NCI-H146 treated with DMSO at 0.1 percent for 48 hours (cell line): ENCODE measurements around the gene GINS2.

ENCODE experiments used
- DNase-seq: peaks from one replicate; lab custom pipeline; 2025; ENCODE audit not compliant: unreplicated experiment; lab: John Stamatoyannopoulos, UW

GINS2 gene

DNA sequence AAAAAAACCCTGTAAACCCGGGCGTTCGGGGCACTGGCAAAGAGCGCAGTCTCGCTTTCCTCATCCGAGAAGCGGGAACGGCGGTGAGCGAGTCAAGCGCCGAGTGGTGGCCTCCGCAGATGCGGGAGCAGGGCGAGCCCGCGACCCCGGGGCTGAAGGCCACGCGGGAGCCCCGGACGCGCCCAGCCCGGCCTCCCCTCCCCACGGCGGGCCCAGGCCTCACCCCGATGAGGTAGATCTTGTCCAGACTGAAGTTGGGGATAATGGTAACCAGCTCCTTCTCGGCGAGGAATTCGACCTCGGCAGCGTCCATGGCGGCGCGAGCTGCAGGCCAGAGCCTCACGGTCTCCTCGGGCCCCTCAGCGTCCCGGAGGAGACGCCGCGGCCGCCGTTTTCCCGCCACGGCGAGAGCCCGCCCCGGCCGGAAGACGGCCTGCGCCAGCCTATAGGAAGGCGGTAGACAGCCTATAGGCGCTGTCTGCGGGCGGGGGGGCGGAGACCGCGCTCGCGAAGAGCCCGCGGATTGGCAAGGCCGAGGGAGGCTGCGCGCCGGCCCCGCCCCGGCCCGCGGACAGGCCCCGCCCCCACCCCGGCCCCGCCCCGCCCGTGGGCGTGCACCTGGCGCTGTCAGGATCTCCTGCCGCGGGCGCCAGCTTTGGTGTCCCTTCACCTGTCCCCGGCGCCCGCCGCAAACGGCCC lies at the start of gene GINS2:
Gene GINS2 (minus strand): TSS at position 369 of the 699 bp plus-strand sequence. CDS start 56 bp downstream, at position 313.
- DNase-seq: peak; percentile 69

DNA sequence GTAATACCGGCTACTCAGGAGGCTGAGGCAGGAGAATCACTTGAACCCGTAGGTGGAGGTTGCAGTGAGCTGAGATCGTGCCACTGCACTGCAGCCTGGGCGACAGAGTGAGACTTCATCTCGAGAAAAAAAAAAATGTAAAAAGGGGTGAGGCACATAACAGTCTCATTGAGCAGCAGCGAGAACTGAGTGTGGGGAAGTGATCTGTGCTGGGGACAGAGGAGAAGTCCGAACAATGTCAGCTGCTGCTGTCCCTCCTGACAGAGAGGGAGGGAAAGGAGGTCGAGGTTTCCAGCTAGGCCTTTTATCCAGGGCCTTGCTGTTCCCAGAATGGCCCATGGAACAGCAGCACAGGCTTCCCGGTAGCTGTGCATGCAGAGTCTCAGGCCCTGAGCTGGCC lies 48.2 kb upstream of the GINS2 start:
- no peak for DNase-seq

DNA sequence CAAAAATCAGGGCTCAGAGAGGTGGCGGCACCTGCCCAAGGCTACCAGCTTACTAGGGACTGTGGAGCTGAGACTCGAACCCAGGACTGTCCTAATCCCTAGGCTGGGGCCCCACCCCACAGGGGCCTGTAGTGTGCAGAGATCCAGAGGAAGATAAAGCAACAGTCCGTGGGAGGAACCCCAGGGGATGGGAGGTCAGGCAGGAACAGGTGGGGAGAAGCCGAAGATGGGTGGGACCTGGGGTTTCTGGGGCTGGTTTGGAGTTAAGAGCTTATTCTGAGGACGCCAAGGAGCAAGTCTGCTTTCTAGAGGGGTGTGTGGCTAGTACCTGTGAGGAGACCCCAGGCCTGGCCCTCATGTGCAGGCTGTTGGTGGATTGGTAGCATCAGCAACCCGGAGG lies 47.2 kb upstream of the GINS2 start:
- no peak for DNase-seq

DNA sequence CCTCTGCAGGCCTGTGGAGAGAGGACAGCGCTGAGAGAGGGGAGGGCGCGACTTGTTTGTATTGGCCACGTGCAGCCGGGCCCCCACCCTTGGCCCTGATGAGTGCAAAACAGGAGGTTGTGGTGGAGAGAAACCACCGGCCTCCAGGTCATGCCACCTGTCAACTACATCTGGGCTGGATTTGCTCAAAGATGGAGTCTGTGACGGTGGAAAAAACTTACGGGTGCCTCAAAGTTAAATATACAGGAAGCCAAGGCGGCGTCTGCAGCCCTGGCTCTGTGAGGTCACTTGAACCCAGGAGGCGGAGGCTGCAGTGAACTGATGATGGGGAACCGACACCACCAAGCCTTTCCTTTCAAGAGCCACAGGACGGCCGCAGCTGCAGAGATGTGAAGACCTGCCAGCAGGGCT lies 46.5 kb upstream of the GINS2 start:
- DNase-seq: no peak

DNA sequence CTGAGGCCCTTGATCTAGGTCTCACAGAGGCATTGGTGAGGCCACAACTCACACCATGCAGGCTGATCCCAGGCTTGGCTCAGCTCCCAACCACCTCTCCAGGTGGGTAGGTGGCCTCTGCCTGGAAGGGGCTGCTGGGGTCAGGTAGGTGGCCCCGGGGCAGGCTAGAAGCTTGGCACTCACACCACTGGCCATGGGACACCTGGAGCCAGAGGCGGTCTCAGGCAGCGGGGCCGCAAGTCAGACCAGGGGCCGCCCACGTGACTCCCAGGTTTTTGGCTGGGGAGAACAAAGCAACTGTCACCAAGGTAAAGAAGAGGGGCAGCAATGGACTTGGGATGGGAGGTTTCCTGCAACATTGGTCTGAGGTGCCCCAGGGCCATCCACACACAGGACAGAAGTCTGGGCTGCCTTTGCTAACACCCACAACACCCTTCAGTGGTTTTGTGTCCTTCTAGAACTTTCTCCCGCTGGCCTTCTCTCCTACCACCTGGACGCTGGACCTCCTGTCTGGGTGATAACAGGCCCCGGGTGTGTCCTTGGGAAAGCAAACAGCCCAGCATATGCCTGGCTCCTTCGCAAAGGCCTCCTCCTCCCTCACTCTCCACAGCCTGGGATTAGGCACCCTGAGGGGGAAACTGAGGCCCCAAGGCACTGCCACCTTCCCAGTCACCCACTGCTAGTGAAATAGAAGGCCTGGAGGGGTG lies 45.7 kb upstream of the GINS2 start:
- no peak for DNase-seq

DNA sequence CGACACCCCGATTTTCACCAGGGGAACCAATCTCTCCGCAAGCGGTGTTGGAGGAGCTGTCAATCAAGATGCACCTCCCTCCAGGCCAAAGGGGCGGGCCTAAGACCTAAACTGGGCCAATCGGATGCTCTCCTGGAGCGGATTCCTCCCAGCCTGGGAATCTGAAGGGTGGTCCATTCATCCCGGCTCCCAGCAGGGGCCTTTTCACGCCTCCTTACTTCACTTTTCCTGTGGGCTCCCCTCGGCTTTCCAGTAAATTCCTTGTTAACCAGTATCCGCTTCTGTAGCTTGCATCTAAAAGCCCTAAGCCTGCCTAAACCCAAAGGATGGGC lies 45.1 kb upstream of the GINS2 start:
- DNase-seq: no peak

DNA sequence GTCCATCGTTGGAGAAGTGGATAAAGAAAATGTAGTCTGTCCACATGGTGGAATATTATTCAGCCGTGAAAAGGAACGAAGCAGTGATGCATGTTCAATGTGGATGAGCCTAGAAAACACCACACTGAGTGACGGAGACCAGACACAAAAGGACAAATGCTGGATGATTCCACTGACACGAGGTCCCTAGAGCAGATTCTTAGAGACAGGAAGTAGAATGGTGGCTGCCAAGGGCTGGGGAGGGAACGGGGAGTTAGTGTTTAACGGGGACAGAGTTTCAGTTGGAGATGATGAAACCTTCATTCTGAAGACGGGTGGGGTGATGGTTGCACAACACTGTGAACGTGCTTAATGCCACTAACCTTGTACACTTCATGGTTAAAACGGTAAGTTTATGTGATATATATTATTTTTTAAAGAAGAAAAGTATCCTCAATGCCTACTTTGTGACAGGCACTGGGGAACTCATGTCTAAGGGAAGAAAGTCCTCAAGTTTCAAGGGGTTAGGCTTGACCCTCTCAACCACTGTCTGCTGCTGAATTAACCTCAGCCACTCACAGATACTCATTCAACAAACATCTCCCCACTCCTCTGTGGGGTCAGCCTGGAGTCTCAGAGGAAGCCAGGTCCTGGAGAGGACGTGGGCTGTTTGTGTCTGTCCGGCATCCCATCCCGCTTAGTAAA lies 44.5 kb upstream of the GINS2 start:
- DNase-seq: no peak

DNA sequence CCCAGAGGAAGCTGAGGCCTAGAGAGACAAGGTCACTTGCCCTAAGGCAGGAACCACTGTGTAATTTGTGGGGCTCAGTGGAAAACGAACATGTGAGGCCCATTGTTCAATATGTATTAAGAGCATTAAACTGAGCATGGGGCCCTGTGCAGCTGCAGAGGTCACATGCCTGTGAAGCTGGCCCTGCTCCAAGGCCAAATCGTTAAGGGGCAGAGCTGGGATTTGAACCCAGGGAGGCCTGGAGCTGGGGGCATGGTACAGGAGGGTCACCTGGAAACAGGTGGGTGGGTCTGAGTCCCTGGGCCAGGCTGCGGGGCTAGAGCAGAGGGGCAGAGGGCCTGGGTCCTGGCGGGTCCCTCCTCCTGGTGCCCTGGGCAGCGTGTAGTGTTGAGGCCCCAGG lies 42.4 kb upstream of the GINS2 start:
- DNase-seq: no peak

DNA sequence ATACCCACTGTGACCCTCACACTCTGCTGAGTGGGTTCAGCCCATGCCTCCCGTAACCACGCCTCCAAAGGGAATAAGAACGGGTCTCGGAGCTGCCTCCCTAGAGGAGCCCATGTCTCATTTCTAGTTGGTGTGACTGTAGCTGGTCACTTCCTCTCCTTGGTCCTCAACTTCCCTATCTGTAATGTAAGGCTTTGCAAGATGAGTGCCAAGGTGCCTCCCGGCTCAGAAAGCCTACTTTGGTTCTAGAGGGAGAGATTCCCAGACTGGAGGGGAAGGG lies 41.4 kb upstream of the GINS2 start:
- no peak for DNase-seq

DNA sequence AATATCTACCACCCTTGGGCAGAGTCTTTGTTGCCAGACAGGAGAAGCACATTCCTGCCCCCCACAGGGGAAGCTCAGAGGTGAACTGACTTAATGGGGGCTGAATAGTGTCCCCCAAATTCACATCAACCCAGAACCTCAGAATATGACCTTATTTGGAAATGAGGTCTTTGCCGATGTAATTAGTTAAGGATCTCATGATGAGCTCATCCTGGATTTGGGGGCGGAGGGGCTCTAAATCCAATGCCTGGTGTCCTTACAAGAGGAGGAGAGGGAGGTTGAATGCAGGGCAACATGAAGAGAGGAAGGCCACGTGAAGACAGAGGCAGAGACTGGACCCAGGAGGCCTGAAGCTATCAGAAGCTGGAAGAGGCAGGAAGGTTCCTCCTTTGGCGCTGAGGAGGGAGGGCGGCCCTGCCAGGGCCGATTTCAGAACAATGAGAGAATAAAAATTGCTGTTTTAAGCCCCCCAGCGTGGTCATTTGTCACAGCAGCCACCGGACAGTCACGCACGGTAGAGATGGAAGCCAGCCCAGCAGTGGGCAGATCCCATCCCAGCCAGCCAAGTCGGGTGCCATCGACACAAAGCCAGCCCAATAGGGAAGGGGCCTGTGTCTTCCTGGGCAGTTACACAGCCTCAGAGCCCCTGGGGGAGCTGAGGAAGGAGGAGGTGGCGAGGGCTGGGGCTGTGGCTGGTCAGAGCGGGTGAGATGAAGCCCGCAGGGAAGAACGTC lies 40.9 kb upstream of the GINS2 start:
- DNase-seq: no peak

DNA sequence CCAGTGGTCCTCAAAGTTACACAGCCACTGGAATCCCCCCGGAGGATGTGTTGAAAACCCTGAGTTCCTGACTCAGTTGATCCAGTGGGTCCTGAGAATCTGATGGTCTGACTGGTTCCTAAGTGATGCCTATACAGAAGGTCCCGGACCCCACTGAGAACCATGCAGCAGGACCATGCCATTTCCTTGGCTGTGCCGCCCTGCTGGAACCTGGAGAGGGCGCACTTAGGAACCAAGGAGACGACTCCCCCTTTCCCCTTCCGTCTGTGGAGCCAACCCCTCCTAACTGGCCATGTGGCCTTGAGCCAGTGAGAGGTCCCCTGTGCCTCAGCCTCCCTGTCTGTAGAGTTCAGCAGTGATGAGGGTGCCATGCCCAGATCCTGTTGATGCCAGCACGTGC lies 40.1 kb upstream of the GINS2 start:
- DNase-seq: no peak

DNA sequence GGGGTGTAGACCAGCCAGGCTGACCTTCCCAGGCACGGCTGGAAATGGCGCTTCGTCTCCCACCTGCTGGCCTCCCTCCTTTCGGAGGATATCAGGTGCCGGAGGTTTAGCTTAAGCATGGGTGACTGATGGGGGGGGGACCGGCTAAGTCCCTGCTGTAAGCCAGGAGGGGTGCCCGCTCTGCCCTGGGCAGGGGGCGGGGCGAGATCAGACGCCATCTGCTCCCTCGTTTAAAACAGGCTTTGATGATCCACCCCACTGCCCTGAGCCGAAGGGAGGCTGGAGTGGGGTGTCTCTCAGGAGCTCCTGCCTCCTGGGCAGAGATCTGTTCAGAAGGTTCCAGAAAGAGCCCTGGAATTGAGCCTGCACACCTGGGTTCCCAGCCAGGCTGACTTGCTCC lies 36.2 kb upstream of the GINS2 start:
- DNase-seq: no peak

DNA sequence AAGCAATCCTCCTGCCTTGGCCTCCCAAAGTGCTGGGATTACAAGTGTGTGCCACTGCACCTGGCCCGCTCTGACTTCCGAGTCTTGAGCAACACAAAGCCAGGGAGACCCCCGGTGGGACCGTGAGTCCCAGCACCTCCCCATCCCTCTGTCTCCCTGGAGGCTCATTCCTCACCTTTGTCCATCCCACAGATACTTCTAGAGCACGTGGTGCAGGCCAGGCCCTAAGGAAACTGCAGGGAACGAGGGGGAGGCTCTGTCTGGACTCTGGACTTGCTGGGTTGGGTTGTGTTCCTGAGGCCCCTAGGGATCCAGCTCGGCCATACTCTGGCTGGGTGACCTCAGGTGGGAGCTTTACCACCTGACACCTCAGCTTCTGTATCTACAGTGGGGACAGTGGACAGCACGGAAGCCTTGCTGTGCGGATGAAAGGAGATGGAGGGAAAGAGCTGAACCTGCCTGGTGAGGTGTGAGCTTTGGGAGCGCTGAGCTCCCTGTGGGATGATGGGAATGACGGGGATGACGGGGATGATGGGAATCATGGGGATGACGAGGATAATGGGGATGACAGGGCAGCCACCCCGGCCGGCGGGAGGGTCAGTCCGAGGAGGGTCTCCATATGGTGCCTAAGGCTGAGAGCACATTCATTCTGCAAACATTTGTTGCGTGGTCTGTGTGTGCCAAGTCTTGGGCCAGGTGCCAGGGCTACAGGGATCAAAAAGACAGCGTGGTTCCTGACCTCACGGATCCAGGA lies 35.5 kb upstream of the GINS2 start:
- DNase-seq: no peak

DNA sequence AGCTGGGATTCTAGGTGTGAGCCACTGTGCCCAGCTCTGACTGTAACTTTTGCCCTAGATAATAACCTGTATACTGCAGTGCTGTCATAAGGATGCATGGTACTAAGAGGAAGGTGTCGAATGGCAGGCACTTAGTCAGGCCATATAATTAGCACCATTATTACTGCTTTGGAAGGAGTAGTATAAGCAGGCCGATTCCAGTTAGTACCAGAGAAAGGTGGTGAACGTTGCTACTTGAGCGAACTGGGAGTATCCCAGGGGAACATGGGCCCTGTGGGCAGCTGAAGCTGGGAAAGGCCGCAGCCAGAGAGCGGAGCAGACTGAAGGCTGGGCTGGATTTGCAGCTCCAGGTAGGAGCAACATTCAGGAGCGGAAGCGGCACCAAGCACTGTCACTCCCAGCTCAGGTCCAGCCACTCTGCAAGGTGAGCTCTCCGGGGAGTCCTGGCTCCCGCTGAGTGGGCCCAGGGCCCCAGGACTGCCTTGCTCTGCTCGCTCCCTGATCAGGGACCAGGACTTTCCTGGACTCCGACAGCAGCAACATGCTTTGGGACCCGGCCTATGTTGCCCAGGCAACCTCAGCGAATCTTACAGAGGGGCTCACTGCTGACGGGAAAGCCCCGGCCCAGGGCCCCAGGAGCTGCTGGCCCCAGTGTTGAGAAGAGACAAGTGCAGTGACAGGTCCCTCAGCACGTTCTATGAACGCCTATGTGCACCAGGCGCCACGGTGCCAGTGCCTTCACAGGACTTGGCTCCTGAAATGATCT lies 33.6 kb upstream of the GINS2 start:
- no peak for DNase-seq

DNA sequence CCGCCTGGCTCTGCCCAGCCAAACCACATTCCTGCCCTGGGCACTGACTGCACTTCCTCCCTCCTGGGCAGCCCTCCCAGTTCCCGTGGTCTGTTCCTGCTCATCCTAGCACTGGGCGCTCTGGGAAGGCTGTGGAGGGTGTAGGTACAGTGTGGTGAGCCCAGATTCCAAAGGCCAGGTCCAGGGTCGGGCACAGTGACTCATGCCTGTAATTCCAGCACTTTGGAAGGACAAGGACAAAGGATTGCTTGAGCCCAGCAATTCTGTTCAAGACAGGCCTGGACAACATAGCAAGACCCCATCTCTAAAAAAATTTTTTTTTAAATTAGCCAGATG lies 31.5 kb upstream of the GINS2 start:
- no peak for DNase-seq

DNA sequence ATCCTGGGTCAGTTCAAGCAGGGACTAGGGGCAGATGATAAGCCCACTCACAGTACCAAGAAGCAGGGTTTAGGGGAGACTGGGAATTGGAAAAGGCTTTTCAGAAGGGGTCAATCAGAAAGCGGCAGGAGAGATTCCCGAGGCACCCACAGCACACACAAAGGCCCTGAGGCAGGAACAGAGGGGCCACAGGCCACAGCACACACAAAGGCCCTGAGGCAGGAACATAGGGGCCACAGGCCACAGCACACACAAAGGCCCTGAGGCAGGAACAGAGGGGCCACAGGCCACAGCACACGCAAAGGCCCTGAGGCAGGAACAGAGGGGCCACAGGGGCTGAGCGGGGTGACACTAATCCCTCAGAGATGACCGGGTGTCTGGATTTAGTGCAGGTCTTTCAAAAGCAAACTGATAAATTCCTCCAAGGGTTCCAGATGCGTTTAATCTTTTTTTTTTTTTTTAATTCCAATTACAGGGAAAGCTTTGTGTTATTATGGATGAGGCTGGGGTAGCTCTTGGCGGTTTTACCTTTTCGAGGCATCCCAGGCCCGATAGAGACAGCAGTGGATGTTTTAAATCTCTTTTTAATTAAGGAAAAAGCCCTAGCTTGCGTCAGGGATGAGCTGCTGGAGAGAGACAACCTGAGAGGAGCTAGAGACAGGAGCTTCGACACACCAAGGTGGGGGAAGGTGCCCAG lies 31.0 kb upstream of the GINS2 start:
- no peak for DNase-seq

DNA sequence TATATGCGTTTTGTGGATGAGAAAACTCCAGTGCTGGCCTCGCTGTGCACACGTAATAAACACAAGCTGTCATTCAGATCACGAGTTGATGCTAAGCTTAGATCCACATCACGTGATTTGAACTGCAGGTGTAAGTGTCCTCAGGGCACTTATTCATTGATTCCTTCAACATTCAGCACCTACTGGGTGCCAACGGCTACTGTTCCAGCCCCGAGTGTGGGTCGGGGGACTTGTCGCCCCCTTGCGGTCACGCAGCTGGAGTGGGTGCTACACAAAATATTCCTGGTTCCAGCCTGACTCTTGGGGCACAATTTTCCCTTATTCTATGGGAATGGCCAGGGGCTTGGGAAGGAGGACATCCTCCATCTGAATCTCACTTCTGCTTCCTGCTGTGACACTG lies 29.9 kb upstream of the GINS2 start:
- no peak for DNase-seq

DNA sequence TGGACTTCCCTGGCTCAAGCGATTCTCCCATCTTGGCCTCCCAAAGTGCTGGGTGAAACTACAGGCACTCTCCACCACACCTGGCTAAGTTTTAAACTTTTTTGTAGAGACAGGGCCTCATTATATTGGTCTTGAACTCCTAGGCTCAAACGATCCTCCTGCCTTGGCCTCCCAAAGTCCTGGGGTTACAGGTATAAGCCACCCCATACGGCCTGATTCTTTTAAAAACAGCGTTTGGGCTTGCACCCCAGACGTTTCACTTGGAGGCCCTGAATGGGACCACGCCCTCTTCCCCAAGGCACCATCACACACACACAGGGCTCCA lies 29.4 kb upstream of the GINS2 start:
- DNase-seq: no peak

DNA sequence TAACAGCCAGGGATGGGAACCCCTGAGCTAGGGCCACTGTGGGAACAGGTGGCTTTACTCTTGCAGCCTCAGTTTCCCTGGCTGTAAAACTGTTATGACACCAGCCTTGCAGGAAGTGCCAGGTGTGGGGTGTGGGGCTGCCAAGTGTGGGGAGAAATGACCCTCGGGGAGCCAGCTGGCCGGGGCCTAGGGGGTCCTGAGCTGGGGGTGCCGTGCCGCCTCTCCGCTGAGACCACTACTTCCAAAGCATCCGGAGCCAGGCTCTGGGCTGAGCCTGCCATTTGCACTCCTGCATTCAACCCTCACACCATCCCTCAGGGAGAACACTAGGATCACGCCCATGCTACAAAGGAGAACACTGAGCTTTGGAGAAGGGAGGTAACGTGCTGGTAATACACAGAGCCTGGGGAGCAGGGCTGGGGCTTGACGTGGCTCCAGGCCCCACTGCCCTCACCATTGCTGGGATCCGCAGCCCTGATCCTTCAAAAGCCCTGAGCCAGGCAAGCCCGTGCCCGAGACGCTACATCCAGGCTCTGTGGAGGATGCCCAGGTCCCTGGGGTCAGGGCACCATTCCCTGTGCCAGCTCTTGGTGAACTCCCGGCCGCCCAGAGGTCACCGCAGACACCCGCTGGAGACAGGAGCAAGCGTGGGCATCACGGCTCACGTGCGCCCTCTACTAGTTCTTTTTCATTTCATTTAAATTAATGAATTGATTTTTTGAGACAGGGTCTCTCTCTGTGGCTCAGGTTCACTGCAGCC lies 28.8 kb upstream of the GINS2 start:
- DNase-seq: peak; percentile 29

DNA sequence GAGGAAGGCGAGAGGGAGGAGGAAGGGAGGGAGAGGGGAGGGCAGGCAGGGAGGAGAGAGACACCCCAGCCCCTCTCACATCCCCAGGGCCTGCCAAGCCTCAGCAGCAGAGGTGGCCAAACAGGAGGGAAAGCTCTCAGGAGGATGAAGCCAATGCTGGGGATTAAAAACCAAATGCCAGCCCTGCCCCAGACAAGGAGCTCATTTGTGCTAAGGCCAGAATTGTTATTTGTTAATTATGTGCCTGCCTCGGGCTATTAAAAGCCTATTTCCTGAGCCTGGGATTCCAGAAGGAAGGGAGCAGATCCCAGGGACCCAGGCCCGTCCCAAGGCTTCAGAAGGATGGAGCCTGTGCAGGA lies 27.9 kb upstream of the GINS2 start:
- no peak for DNase-seq
